Amniotic epithelial cell (primary cell): ENCODE data around the gene SHB.

ENCODE experiments used
- DNase-seq: peaks from one replicate; pipeline ENCODE4 v3.0.0-alpha.2; 2010; ENCODE audit warnings: low read depth

Gene SHB

GRCh38 chr9:37935096-37935495 lies 133.9 kb downstream of the SHB start:
- no peak for DNase-seq

- DNase-seq = no peak
These were observed 137.4 kb downstream of the SHB start for GRCh38 chr9:37931592-37931991.

GRCh38 chr9:37929441-37929895 lies 139.6 kb downstream of the SHB start:
- DNase-seq = peak; percentile 67

DNA sequence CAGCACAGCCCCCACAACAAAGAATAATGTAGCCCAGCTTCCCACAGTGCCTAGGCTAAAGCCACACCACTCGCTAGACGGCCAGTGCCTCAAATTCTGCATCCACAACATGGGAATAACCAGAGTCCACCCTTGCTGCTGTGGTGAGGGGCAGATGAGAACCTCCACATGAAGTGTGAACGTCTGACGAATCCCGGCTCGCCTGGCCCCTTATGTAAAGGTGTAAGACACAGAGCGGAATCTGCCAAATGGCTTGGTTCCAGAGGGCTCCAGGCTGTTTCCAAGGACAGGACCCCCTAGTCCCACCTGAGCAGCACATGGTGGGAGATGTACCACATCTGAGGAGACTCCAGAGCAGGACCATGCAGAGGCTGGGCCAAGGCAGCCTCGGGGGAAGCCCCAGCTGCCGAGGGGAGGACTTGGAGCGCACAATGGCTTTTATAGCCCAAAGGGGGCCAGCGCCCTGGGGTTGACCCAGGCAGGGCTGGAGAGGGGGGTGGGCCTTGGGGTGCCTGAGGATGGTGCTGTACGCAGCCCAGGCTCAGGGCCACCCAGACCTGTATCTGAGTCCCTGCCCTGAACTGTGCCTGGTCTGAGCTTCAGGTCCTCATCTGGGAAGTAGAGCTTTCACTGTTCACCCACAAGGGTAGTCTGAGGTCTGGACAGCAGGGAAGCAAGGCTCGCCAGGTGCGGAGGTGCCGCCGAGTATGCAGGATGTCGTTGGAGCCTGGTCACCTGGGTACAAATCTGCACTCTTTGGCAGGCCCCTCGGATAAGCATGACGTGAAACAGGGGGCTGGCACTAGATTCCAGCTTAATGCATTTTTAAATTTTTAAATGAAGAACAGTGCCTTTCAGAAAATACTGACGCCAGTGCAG lies 140.2 kb downstream of the SHB start:
- DNase-seq = no peak

DNA sequence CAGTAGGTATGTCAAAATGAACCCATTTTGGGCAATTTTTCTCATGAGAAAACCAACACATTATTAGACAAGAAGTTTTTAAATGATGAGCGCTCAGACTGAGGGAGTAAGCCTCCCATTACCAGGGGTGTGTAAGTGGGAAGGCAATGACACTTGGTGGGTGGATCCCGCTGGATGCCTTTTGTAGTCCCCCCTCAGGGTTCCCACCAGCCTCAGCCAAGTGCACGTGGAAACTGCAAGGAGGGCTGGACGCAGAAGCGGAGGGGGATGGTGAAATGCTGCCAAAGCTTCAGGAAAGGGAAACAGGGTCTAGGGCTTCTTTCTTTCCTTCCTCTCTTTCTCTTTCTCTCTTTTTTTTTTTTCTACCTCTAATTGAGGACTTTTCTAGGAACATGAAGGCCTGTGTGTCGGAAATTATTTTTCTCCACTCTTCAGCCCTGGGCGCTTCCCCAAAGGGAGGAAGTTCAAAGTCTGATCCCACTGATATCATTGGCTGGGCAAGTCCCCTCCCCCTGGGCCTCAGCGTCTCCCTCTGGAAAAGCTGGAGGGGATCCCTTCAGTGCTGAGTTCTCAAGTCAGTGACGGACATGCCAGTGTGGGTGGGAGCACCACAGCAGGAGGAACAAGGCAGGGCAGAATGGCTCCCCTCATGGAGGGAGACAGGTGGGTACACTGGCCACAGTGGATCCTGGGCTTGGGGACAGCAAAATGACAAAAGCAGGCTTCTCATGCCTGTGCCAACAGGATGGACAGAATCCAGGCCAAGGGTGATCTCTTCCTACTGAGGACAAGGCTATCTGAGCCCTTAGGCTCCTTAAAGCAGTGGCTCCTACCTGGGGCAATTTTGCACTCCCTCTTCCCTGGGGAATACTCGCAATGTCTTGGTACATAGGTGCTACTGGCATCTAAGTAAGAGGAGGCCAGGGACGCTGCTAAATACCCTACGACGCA lies 141.2 kb downstream of the SHB start:
- DNase-seq = no peak

GRCh38 chr9:37927132-37927531 lies 141.9 kb downstream of the SHB start:
- DNase-seq = no peak

DNA sequence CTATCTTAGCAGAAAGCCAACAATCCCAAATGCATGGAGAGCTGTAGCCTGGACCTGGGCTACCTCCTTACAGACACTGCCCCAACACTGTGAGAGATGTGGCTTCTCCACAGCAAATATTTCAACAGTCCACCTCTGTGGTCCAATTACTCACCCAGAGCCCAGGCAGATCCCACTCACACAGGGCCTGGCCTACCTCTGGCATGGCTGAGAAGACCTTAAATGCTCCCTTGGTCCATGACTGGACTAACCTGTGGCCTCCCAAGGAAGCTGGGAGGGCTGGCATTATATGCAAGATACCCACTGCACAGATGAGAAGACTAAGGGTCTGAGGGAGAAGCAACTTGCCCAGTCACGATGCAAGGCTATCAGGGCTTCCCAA lies 142.3 kb downstream of the SHB start:
- peak; percentile 63 for DNase-seq

DNA sequence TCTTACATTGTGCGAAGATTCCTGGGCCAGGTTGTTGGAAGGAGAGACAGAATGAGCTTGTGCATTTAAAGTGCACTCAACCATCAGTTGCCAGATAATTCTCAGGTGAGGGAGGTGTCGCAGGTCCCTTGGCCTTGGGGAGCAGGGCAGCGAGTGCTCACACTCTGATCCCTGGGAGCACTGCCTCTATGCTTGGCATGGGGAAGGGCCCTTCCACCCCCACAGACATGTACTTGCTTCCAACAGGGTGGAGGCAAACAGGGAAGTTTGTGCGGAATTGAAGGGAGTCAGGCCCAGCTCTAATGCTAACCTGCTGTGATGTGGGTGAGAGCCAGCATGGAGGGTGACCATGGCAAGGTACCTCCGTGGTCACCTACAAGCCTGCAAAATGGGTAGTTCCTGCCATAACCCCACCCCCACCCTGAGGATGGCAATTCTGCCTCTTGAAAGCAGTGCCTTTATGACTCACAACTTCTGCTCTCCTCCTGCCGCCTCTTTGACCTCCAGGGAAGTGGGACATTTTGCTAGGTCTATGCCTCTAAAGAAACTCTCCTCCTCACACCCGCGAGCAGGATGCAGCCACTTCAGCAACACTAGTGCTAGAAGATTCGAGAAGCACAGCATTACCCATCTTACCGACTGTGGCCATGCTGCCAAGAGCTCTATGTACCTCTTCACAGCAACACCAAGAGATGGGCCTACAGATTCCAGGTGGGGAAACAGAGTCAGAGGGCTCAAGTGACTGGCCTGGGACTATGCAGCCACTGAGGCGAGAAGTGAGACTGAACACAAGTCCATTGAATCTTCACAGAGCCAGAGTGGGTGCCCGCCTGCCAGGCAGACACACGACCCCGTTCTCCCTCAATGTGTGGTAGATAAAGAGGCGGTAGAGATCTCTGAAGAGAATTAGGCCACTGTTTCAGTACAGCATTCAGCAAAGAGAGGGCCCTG lies 143.0 kb downstream of the SHB start:
- DNase-seq = no peak

DNA sequence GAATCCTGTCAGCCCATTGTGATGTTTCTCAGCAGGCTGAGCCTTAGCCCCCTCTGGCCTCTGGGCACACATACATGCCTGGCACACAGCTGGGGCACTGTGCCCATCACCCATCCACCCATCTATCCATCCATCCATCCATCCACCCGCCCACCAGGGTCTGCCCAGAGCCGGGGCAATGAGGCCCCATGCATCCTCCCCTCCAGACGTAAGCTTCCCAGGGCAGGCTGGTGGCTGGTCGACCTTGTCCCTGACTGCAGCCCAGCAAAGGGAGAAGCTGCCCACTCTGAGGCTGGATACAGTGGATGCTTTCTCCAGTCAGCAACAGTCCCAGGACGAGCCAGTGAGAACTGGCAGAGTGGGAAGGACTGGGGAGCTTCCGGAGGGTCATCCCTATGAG lies 144.0 kb downstream of the SHB start:
- DNase-seq = no peak

GRCh38 chr9:37924538-37924937 lies 144.5 kb downstream of the SHB start:
- no peak for DNase-seq

GRCh38 chr9:37923796-37924427 lies 145.1 kb downstream of the SHB start:
- DNase-seq = no peak

DNA sequence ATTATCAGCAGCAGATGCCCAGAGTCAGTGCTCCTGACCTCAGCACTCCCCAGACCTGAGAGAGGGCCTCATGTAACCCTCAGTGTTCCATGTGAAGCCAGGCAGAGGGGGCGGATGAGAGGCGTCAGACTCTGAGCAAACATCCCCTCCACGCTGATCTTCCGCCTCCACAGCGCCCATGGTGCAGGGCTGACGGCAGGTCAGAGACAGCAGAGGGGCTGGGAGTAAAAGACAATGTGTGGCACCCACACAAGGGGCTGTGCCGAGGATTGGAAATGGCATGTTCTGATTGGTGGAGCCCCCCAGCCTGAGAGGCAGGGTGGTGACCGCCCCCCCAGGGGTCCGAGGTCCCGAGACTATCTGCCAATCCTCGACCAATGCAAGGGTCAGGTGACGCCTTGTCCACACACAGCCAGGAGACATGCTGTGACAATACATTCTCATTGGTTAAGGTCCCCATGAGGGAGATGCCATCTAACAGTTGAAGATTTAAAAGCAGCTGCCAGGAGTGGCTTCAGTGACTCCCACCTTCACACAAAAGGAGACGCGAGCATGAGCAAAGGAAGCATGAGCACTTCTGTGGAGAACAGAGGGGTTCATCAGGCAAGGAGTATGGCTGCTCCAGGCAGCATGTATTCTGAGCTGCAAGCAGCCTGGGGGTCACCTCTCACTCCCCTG lies 145.8 kb downstream of the SHB start:
- DNase-seq = no peak

DNA sequence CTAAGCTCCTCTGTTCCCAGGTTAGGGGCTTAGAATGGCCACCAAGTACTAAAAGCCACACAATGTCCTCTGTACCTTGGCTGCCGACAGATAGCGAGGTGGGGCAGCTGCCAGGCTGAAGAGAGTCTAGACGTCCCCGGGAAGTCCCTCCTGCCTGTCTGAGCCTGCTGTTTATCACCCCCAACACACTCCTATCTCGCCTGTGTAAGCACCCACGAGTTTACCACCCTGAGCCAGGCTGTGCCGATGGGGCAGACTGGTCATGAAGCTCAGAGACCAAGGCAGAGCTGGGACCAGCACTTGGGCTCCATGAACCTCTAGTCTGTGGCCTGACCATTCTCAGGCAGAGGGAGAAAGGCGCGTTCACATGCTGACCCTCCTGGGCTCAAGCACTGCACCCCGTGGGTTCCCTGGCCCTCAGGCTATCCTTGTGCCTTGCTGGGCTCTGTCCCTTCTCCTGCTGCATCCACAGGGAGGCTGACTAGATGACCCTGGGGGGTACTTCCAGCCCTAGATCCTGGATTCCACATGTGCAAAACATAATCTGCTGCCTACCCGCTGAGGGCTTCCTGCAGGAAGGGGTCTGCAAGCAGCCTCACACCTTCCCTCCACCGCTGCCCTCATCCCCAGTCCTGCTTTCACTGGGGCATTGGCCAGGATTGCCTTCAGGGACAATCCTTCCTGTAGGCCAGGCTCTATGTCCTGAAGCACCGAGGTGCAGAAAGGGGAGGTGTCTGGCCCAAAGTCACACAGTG lies 146.5 kb downstream of the SHB start:
- DNase-seq = no peak

- DNase-seq = peak; percentile 90
These were observed 147.3 kb downstream of the SHB start for GRCh38 chr9:37921546-37922300.

GRCh38 chr9:37921168-37921510 lies 147.9 kb downstream of the SHB start:
- no peak for DNase-seq

DNA sequence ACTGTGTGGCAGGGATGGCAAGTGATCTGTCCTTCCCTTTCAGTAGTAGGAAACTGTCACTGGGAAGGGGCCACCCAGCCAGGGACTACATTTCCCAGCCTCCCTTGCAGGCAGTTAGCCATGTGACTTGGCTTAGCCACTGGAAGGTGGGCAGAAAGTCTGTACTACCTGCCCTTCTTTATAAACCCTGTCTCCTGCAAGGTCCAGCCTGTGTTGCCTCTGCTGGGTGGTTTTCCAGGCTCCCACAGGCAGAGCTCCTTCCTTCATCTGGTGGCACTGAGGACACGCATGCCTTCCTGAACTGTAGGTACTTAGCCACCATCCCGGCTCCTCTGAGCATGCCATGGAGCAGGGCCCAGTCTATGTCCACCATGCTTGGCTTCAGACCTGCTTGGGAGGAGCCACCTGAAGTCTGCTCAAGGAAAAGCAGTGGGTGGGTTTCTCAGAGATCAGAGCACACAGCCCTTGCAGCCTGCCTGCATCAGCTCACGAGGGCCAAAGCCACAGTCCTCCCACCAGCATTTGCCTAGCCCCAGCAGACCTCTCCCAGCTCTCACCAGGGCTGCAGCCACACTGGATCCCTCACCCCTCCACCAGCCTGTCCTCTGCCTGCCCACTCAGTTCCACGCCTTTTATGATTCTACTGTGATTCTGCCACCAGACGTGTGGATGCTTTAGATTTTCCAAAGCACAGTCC lies 148.4 kb downstream of the SHB start:
- DNase-seq = no peak

DNA sequence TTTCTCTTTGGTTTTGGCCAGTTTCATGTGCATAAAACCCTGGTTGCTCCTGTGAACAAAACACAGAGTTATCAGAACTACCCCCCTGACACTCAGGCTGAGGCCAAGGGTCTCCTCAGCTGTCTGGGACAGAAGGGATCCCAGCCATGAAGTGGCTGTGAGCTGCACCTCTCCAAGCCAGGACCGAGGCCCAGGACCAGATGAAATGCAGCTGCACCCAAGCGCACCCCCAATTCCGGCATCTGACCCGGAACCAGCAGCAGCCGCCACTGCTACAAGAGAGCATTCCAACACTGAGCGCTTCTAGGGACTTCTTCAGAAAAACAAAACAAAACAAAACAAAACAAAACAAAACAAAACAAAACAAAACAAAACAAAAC lies 149.1 kb downstream of the SHB start:
- no peak for DNase-seq

DNA sequence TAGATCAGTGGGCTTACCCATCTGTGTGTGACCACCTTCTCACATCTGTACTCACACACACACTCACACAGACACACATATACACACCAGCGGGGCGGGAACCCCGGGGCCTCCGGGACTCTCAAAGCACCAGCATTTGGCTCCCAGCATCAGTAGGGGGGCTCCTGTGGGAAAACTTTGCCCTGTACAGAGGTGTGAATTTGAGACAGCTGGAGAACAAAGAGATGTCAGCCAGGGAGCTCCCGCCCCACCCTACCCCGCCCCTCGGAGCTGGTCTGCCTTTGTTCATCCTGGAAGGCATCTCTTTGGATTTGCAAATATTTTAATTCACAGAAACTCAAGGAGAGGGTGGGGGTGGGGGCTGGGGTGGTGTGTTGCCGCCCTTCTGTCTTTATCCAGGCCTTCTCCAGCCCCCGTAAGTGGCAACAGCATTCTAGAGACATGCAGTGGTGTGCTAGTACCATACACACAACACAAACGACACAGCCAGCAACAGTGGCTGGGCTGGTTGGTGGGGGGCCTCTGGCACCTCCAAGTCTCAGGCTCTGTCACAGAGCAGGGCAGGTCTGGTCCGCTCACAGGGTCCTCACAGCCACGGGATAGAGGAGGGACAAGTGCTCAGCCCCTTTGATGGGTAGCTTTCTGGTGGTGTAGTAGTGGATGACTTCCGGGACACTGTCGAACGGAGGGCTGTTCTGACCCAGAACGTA lies 149.6 kb downstream of the SHB start:
- no peak for DNase-seq
